Breast epithelium (tissue), 4 donors: Measurements from ENCODE around the gene LSM11. TPM values are rescaled to one million over a fixed set of nuclear protein-coding genes. Genes with fewer than 3 reads are reported as not detected.

Experiments
- DNase-seq, 2 donors: peaks; one replicate each; pipeline ENCODE4 v3.0.0-alpha.2; 2019; ENCODE audit warnings: low spot score in 2 of 2
- H3K27ac ChIP-seq, 2 donors: fragments of 200-600 bp; sonication (generic) in 1 of 2; one replicate each; pipeline ENCODE4 v1.5.1; 2016 to 2019; ENCODE audit warnings: mild to moderate bottlenecking in 1 of 2
- H3K27me3 ChIP-seq, 2 donors: fragments of 200-600 bp; sonication (generic) in 1 of 2; one replicate each; pipeline versions ENCODE4 v1.5.1 to v1.6.0; 2017 to 2019; ENCODE audit warnings: control low read depth in 1 of 2, mild to moderate bottlenecking in 1 of 2
- H3K36me3 ChIP-seq: fragments of 200-600 bp; one replicate; pipeline ENCODE4 v1.5.1; 2019
- H3K4me1 ChIP-seq, 2 donors: fragments of 200-600 bp; sonication (generic); one replicate each; pipeline ENCODE4 v1.5.1; 2016 to 2019; ENCODE audit warnings: control low read depth in 1 of 2
- H3K4me3 ChIP-seq, 3 donors: fragments of 200-600 bp; sonication (generic); 1 replicate in 2 of 3; 2 replicates in 1 of 3; pipeline ENCODE4 v1.5.1; 2016 to 2019; ENCODE audit warnings: mild to moderate bottlenecking in 3 of 3, moderate library complexity in 2 of 3
- H3K9me3 ChIP-seq, 2 donors: fragments of 200-600 bp; sonication (generic) in 1 of 2; one replicate each; pipeline ENCODE4 v1.5.1; 2016 to 2019; ENCODE audit warnings: control low read depth in 1 of 2
- CTCF ChIP-seq, 3 donors: fragments of 450-650 bp; IDR thresholded peaks; one replicate each; pipeline ENCODE4 v1.5.1; 2016 to 2017; ENCODE audit warnings: antibody characterized with exemption in 3 of 3, mild to moderate bottlenecking in 3 of 3, moderate library complexity in 3 of 3
- POLR2A ChIP-seq: fragments of 450-650 bp; IDR thresholded peaks from one replicate; pipeline ENCODE4 v1.6.1; 2016; ENCODE audit warnings: antibody characterized with exemption, mild to moderate bottlenecking, moderate library complexity
- POLR2AphosphoS5 ChIP-seq, 3 donors: sonication (generic); formaldehyde crosslinking; IDR thresholded peaks; one replicate each; pipeline ENCODE4 v1.6.1; 2017; ENCODE audit warnings: antibody characterized with exemption in 3 of 3
- intact Hi-C: fragments of 100-400 bp; cut with DNase I; formaldehyde crosslinking; loops from one replicate; pipeline ENCODE4 v1.15.1; 2023; ENCODE audit warnings: low total_unique reads
- total RNA-seq, 3 donors: library from RNA; depleted of rRNA; stranded (reverse); fragments of >200 nt; gene quantifications; one replicate each; pipeline ENCODE4 v1.1.0, GENCODE V29; 2016

The LSM11 gene
- total RNA-seq, 3 donors from 2014 or later: 1.8 to 5.7 (median 4.6) TPM

DNA sequence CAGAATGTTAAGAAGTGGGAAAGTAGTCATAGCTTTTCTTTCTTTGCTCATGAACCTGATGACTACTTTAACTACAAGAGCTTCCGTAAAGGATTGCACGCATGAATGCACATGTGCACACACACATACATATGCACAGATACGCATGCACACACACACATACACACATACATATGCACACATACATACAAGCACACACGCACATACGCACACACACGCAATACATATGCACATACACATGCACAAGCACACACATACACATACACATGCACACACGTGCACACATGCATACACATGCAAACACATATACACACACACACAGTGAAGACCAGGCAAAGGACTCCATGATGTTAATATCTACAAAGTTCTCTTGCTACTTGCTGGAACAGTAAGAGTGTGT, 22.9 kb downstream of the LSM11 start:
- Histone ChIP-seq H3K4me3 (no peak overlapping the region), H3K4me1 (no peaks in the 10 kb centered on the region), H3K9me3 (no peaks in the 10 kb centered on the region), H3K36me3 (no peaks in the 10 kb centered on the region), H3K27ac (no peak overlapping the region), H3K27me3 (no peaks in the 10 kb centered on the region)
- DNase-seq: no peak
- intact Hi-C loops: no loop called here
- no peak for TF ChIP-seq POLR2AphosphoS5 (IDR thresholded peaks at IDR 0.05)
- TF ChIP-seq CTCF (IDR thresholded peaks at IDR 0.05): no peak
- no peak for TF ChIP-seq POLR2A

GRCh38 chr5:157766902-157767301, 23.4 kb downstream of the LSM11 start:
- Histone ChIP-seq H3K27me3 (no peaks in the 10 kb centered on the region), H3K27ac (no peak overlapping the region), H3K9me3 (no peaks in the 10 kb centered on the region), H3K36me3 (no peaks in the 10 kb centered on the region), H3K4me1 (no peaks in the 10 kb centered on the region), H3K4me3 (no peak overlapping the region)
- DNase-seq: no peak
- TF ChIP-seq POLR2AphosphoS5 (IDR thresholded peaks at IDR 0.05) (no peak), CTCF (IDR thresholded peaks at IDR 0.05) (no peak), POLR2A (no peak)
- intact Hi-C loops: no loop called here

- intact Hi-C loops: no loop called here
- no peaks in the 10 kb centered on the region for H3K9me3 ChIP-seq
- no peak overlapping the region for H3K27ac ChIP-seq
- no peaks in the 10 kb centered on the region for H3K36me3 ChIP-seq
- H3K27me3 ChIP-seq: no peaks in the 10 kb centered on the region
- no peaks in the 10 kb centered on the region for H3K4me1 ChIP-seq
- TF ChIP-seq POLR2AphosphoS5 (IDR thresholded peaks at IDR 0.05) (no peak), CTCF (IDR thresholded peaks at IDR 0.05) (no peak), POLR2A (no peak)
- no peak for DNase-seq
- no peak overlapping the region for H3K4me3 ChIP-seq
These were observed 24.2 kb downstream of the LSM11 start for GRCh38 chr5:157767689-157768088.

- no peak for DNase-seq
- TF ChIP-seq CTCF (IDR thresholded peaks at IDR 0.05): no peak
- TF ChIP-seq POLR2A: no peak
- TF ChIP-seq POLR2AphosphoS5 (IDR thresholded peaks at IDR 0.05): no peak
- Histone ChIP-seq H3K9me3 (no peaks in the 10 kb centered on the region), H3K4me3 (no peak overlapping the region), H3K36me3 (no peaks in the 10 kb centered on the region), H3K27ac (no peak overlapping the region), H3K27me3 (no peaks in the 10 kb centered on the region), H3K4me1 (no peaks in the 10 kb centered on the region)
- intact Hi-C loops: no loop called here
These were observed 27.2 kb downstream of the LSM11 start for GRCh38 chr5:157770665-157771064.

DNA sequence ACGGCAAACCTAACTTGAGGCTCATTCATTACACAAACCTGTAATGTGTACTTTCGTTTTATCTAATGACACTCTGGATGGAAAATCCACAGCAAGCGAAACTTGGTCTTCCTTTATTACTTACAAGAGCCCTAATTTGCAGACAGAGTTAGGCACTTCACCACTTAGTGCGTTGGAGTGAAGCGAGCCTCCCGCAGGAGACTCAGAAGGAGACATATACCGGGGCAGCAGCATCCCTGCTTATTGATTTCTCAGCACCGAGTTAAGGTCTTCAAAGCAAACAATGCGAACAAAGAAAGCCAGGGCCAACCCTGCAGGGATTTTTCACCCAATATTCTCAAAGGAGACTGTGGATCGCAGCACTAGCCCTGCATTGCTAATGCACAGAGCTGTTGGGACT, 28.6 kb downstream of the LSM11 start:
- Histone ChIP-seq H3K27ac (no peak overlapping the region), H3K4me1 (no peaks in the 10 kb centered on the region), H3K4me3 (no peak overlapping the region), H3K27me3 (no peaks in the 10 kb centered on the region), H3K9me3 (no peaks in the 10 kb centered on the region), H3K36me3 (no peaks in the 10 kb centered on the region)
- DNase-seq: no peak
- TF ChIP-seq POLR2A (no peak), POLR2AphosphoS5 (IDR thresholded peaks at IDR 0.05) (no peak), CTCF (IDR thresholded peaks at IDR 0.05) (no peak)
- intact Hi-C loops: no loop called here
